ENCODE results near the gene PPAT.

- no peak for TF ChIP-seq CTCF (conservative IDR thresholded peaks at IDR 0.05; ENCODE audit: low read depth in 2 of 2)
- no peak for TF ChIP-seq REST (IDR thresholded peaks at IDR 0.05; ENCODE audit: unreplicated experiment)
- TF ChIP-seq POLR2AphosphoS5 (IDR thresholded peaks at IDR 0.05; ENCODE audit: low read depth), result no peak
- TF ChIP-seq, protein P1, sequence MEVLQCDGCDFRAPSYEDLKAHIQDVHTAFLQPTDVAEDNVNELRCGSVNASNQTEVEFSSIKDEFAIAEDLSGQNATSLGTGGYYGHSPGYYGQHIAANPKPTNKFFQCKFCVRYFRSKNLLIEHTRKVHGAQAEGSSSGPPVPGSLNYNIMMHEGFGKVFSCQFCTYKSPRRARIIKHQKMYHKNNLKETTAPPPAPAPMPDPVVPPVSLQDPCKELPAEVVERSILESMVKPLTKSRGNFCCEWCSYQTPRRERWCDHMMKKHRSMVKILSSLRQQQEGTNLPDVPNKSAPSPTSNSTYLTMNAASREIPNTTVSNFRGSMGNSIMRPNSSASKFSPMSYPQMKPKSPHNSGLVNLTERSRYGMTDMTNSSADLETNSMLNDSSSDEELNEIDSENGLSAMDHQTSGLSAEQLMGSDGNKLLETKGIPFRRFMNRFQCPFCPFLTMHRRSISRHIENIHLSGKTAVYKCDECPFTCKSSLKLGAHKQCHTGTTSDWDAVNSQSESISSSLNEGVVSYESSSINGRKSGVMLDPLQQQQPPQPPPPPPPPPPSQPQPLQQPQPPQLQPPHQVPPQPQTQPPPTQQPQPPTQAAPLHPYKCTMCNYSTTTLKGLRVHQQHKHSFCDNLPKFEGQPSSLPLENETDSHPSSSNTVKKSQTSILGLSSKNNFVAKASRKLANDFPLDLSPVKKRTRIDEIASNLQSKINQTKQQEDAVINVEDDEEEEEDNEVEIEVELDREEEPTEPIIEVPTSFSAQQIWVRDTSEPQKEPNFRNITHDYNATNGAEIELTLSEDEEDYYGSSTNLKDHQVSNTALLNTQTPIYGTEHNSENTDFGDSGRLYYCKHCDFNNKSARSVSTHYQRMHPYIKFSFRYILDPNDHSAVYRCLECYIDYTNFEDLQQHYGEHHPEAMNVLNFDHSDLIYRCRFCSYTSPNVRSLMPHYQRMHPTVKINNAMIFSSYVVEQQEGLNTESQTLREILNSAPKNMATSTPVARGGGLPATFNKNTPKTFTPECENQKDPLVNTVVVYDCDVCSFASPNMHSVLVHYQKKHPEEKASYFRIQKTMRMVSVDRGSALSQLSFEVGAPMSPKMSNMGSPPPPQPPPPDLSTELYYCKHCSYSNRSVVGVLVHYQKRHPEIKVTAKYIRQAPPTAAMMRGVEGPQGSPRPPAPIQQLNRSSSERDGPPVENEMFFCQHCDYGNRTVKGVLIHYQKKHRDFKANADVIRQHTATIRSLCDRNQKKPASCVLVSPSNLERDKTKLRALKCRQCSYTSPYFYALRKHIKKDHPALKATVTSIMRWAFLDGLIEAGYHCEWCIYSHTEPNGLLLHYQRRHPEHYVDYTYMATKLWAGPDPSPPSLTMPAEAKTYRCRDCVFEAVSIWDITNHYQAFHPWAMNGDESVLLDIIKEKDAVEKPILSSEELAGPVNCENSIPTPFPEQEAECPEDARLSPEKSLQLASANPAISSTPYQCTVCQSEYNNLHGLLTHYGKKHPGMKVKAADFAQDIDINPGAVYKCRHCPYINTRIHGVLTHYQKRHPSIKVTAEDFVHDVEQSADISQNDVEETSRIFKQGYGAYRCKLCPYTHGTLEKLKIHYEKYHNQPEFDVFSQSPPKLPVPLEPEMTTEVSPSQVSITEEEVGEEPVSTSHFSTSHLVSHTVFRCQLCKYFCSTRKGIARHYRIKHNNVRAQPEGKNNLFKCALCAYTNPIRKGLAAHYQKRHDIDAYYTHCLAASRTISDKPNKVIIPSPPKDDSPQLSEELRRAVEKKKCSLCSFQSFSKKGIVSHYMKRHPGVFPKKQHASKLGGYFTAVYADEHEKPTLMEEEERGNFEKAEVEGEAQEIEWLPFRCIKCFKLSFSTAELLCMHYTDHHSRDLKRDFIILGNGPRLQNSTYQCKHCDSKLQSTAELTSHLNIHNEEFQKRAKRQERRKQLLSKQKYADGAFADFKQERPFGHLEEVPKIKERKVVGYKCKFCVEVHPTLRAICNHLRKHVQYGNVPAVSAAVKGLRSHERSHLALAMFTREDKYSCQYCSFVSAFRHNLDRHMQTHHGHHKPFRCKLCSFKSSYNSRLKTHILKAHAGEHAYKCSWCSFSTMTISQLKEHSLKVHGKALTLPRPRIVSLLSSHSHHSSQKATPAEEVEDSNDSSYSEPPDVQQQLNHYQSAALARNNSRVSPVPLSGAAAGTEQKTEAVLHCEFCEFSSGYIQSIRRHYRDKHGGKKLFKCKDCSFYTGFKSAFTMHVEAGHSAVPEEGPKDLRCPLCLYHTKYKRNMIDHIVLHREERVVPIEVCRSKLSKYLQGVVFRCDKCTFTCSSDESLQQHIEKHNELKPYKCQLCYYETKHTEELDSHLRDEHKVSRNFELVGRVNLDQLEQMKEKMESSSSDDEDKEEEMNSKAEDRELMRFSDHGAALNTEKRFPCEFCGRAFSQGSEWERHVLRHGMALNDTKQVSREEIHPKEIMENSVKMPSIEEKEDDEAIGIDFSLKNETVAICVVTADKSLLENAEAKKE (CRISPR knock-in tag; IDR thresholded peaks at IDR 0.05), result no peak
- TF ChIP-seq EZH2phosphoT487 (IDR thresholded peaks at IDR 0.05; ENCODE audit: unreplicated experiment), result no peak
- no peak for TF ChIP-seq NANOG (IDR thresholded peaks at IDR 0.05; ENCODE audit: borderline replicate concordance)
- TF ChIP-seq JUNB (IDR thresholded peaks at IDR 0.05; ENCODE audit: unreplicated experiment), result no peak
- TF ChIP-seq ZNF114 (CRISPR knock-in tag; IDR thresholded peaks at IDR 0.05), result no peak
Observed at GRCh38 chr4:56480691-56481090, 45.3 kb upstream of the PPAT start.

Data from GM23338 (cell line).